ENCODE results near the gene RCOR1. TPM values are rescaled to one million over a fixed set of nuclear protein-coding genes. Genes with fewer than 3 reads are reported as not detected.

RCOR1 gene
- total and polyA plus RNA-seq, 2 of the 8 experiments (the other 6 are each of a cell fraction or from before 2014, with no cell fraction given): 12.3 to 26.3 TPM

GRCh38 chr14:102629808-102630350 lies 37.4 kb downstream of the RCOR1 start:
- no peak overlapping the region for H3K14ac ChIP-seq (ENCODE audit: insufficient read length)
- H3K79me1 ChIP-seq (ENCODE audit: low read depth, low read length): peaks cover 10% of the 10 kb centered on the region
- no peak overlapping the region for H2BK15ac ChIP-seq (ENCODE audit: low read length)
- no peak for TF ChIP-seq ASH2L (IDR thresholded peaks at IDR 0.05; ENCODE audit: low read length)
- no peak for TF ChIP-seq SUZ12 (IDR thresholded peaks at IDR 0.05; ENCODE audit: low read length)
- peak; percentile 56; the same call in 1 of the 2 replicates for TF ChIP-seq MAX (IDR thresholded peaks at IDR 0.05)
- TF ChIP-seq USF2 (IDR thresholded peaks at IDR 0.05; ENCODE audit: low read length): peak; percentile 52; the same call in 1 of the 2 replicates
- H3K18ac ChIP-seq (ENCODE audit: extremely low read depth, low read length): no peak overlapping the region
- no peak overlapping the region for H4K91ac ChIP-seq (replicated peaks; ENCODE audit: insufficient read length, low read length)
- peak in 1 of 2 experiments; percentile 48 for DNase-seq (ENCODE audit: low read depth in 1 of 2, low spot score in 2 of 2)
- H3K56ac ChIP-seq (replicated peaks; ENCODE audit: insufficient read length, low read depth, low read length): no peak overlapping the region
- H3K27ac ChIP-seq (ENCODE audit: low read depth, low read length): no peak overlapping the region
- H4K20me1 ChIP-seq (replicated peaks in 1 of 2; ENCODE audit: control insufficient read depth in 1 of 2, insufficient read depth in 2 of 2, low read length in 2 of 2): peaks cover 3 to 8% of the 10 kb centered on the region in 2 experiments
- CTCF ChIA-PET (ENCODE audit: partially characterized antibody): interaction anchor here (0.7 to 2.3 kb wide), 10 partner anchors 10 to 161 kb away, joined by 3 to 12 read pairs (median 4); no protein-coding TSS in a partner anchor
- no peak for FAIRE-seq
- no peak overlapping the region for H3K9ac ChIP-seq (replicated peaks in 1 of 4; ENCODE audit: extremely low read depth in 1 of 4, low read depth in 3 of 4, low read length in 3 of 4)
- POLR2A ChIA-PET (ENCODE audit: partially characterized antibody): interaction anchor here (0.5 to 1.2 kb wide), 3 partner anchors 24 to 451 kb away, joined by 3 to 5 read pairs (median 4); no protein-coding TSS in a partner anchor
- H3K79me2 ChIP-seq (ENCODE audit: control insufficient read depth in 1 of 2, insufficient read depth in 2 of 2, low read length in 2 of 2): peaks cover 9 to 85% of the 10 kb centered on the region in 2 experiments
- no peak overlapping the region for H3K4ac ChIP-seq (replicated peaks; ENCODE audit: insufficient read length, low read depth, low read length)
- no peak overlapping the region for H2BK20ac ChIP-seq (ENCODE audit: low read length)
- H2BK12ac ChIP-seq (ENCODE audit: low read depth, low read length): no peak overlapping the region
- no peak overlapping the region for H4K8ac ChIP-seq (ENCODE audit: extremely low read depth, insufficient read depth, low read length)
- H3K4me3 ChIP-seq (ENCODE audit: extremely low read depth in 1 of 4, insufficient read depth in 2 of 4, low read depth in 3 of 4, low read length in 4 of 4): no peak overlapping the region; a peak in 1 of 8 replicates
- no peak overlapping the region for H2BK120ac ChIP-seq (replicated peaks; ENCODE audit: low read depth, low read length)
- WGBS, 2 experiments (ENCODE audit: extremely low coverage in 1 of 2, insufficient coverage in 1 of 2, insufficient read length in 1 of 2, insufficient replicate concordance in 2 of 2, low coverage in 1 of 2, low lambda C conversion rate in 2 of 2, missing lambda C conversion rate in 1 of 2): 68% methylated on average over 3 of the region's 3 CpGs; no CpG with 5 or more reads in 1 of the 2 experiments
- peaks cover 0 to 15% (median 13%) of the 10 kb centered on the region in 4 experiments for H3K4me1 ChIP-seq (replicated peaks in 1 of 4; ENCODE audit: control insufficient read depth in 3 of 4, insufficient read depth in 4 of 4, low read length in 3 of 4)
- H2AK5ac ChIP-seq (ENCODE audit: low read depth, low read length): 0 out of 2 replicates have a peak overlapping the region, but pooled peaks have one; percentile 41
- H2AFZ ChIP-seq (ENCODE audit: low read length): no peak overlapping the region
- H3K36me3 ChIP-seq (ENCODE audit: control insufficient read depth in 2 of 4, insufficient read depth in 4 of 4, low read length in 3 of 4): no peaks in the 10 kb centered on the region; a peak in 4 of 8 replicates
- H3K27me3 ChIP-seq (replicated peaks in 1 of 4; ENCODE audit: control insufficient read depth in 3 of 4, extremely low read depth in 1 of 4, insufficient read depth in 3 of 4, low read length in 3 of 4): no peaks in the 10 kb centered on the region
- no peaks in the 10 kb centered on the region for H3K9me3 ChIP-seq (ENCODE audit: insufficient read depth in 2 of 2, low read depth in 1 of 2, low read length in 1 of 2)
- no peaks in the 10 kb centered on the region for H3K23me2 ChIP-seq (ENCODE audit: low read depth, low read length)
- H3K4me2 ChIP-seq (ENCODE audit: insufficient read depth in 1 of 2, low read depth in 2 of 2, low read length in 2 of 2): peak overlapping the region in 1 of 2 experiments; percentile 15; a peak in 2 of 4 replicates
- no peak overlapping the region for H2BK5ac ChIP-seq (ENCODE audit: low read depth, low read length)
- no peak overlapping the region for H4K5ac ChIP-seq (ENCODE audit: insufficient read length, low read depth, low read length)
- H3K23ac ChIP-seq (ENCODE audit: insufficient read length): no peak overlapping the region
